CMK (cell line): ENCODE data around the gene DOC2A.
"Not testable (repeated sequence)": the region's sequence is repeated elsewhere in the genome, so short reads cannot be mapped to it uniquely, and the experiment has no call there.

Source experiments
- DNase-seq: peaks from one replicate; pipeline ENCODE4 v3.0.0-alpha.2; 2010; ENCODE audit warnings: low read depth

DOC2A gene

GRCh38 chr16:30010844-30011713 is at the start of gene DOC2A:
Gene DOC2A, minus strand, starts transcription at chr16:30011027. Its CDS starts 805 bp downstream, at chr16:30010222.
- no peak for DNase-seq

DNA sequence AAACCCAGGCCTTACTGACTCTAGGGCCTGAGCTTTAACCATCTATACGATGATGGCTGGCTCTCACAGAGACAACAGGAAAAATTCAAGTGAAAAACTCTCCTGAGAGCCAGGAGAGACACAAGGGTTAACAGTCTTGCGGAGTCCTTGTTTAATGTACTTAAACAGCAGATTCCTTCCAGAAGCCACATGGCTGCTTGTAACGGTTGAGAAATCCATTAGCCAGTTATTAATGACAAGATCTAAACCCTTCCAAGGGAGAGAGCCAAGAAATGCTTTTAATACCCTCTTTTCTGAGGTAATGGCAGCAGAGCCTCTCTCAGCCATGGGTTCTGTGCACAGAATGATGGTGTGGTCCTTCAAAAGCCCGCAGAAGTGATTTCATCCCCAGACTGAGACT is 49.5 kb upstream of the DOC2A start:
- DNase-seq, result no peak

DNA sequence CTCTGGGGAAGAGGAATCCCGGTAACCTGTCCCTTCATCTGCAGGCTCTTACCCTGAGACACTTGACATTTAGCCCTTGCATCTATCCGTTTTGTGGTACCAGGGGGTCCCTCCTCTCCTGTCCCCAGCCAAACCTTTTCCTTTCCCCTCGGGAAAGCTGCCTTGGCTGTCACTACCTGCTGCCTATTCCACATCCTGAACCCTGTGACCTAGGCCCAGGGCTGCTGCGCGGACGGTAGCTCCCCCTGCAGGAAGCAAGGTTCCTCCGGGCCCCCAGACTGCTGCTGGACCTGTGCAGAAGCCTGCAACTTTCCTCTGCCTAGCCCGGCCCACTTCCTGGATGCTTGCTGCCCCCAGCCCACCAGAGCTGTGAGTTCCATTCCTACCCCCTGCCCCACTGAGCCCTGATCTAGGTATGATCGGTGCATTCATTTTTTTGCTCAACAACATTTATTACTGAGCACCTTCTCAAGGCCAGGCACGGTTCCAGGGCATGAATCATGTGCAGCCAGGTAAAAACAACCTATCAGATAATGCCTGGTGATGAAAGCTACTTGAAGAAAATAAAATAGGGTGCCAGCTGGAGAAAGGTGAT is 44.2 kb upstream of the DOC2A start:
- no peak for DNase-seq

DNA sequence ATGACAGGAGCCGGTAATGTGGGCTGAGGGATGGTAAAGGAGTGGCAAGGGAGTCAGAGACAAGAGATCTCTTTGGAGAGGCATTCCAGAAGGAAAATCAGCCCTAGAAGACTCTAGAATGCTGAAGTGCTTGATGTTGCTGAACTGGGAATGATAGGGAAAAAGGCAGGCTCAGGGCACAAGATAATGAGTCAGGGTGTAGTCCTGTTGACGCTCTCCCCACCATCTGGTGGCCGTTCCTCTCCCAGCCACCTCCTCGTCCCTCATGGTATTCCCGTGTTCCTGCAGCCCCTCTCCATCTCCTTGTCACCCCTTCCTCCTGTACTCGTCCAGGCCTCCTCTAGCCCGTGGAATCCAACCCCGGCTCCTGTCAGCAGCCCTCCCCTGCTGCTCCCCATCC is 43.6 kb upstream of the DOC2A start:
- no peak for DNase-seq

- no peak for DNase-seq
Measured at GRCh38 chr16:30053376-30054015, 42.7 kb upstream of the DOC2A start.

DNA sequence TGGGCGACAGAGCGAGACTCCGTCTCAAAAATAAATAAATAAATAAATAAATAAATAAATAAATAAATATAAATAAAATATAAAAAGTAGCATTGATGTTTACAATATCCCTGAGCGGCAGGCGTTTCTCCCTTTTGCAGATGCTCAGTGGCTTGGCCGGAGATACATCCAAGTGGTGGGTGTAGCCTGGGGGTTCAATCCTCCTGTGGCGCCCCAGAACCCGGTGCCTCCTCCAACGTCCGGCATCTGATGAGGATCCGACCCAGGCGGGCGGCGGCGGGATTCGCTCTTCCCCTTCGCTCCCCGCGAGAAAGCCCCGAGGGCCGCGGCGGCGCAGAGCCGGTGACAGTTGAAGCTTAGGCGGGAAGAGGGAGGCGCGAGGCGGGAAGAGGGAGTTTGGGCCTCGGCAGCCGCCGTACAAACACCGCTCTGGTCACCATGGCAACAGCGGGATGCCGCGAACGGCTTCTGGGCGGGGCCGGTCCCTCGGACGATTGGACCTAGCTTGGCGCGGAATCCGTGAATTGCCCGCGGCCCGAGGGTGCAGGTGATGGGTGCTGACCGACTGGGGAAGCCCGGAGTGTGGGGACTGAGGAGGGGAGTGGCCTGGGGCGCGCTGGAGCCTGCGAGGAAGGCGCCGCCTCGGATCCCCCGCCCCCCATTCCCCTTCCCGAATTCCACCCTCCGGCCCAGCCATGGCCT is 42.0 kb upstream of the DOC2A start:
- peak; percentile 87 for DNase-seq

DNA sequence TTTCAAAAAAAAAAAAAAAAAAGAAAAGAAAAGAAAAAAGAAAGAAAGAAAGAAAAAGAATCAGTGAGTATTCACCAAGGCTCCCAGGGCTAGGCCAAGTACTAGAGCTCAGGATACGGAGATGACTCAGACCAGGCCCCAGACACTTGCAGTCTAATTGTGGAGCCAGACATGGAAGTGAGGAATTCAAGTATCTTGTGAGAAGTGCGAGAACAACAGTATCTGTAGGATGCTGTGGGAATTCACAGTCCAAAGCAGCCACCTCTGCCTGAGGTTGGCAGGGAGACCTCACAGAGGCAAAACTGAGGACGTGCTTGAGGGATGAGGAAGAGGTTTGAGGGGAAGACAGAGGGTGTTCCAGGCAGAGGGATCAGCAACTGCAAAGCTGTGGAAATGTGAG is 40.7 kb upstream of the DOC2A start:
- DNase-seq, result no peak

DNA sequence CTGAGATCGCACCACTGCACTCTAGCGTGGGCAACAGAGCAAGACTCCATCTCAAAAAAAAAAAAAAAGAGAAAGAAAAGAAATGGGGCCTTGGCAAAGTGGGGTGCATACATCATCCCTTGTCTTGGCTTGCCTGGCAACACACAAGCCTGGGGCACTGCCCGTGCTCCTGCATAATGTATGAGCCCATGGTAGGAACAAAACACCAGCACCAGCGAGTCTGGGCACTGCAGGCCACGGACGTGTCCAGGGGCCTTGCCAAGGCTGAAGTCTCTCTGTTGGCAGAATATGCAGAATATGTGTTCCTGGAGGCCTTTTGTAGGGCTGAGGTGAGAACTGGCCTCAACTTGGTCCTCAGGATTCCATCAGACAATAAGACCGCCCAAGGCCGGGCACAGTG is 39.0 kb upstream of the DOC2A start:
- no peak for DNase-seq

DNA sequence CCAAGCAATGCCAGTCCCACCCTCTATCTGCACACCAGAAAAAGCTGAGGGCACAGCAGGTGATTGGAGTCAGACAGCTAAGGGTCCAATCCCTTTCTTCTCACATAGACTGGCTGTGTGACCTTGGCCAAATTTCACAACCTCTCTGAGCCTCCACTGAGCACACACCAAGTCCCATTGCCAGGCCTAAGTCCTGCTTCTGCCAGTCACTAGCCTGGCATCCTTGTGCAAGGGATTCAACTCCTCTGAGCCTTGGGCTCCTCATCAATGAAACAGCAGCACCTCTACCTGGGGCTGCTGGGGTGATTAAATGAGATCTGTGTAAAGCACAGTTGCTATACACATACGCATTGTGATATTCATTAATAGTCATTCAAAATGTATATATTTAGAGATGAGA is 35.8 kb upstream of the DOC2A start:
- no peak for DNase-seq

DNA sequence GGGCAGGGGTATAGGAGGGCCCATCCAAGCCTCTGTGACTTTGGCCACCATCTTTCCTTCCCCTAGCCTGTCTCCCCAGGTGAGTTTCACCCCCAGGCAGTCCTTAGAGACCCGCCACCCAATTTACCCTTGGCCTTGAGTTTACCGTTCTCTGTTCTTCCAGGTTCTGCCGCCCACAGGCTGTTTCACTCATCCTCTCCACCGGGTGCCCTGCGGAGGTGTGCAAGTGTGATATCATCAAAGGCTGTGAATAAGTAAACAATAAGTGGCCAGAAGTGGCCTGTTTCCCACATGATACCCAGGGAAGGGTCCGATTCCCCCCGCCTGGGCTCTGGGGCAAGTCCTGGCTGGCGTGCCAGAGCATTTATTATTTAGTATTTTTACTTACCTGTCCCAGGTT is 35.4 kb upstream of the DOC2A start:
- DNase-seq, result no peak

GRCh38 chr16:30041841-30042240 is 31.0 kb upstream of the DOC2A start:
- no peak for DNase-seq

GRCh38 chr16:30040690-30041089 is 29.9 kb upstream of the DOC2A start:
- DNase-seq, result not testable (repeated sequence)

- no peak for DNase-seq
Measured at GRCh38 chr16:30040221-30040620, 29.4 kb upstream of the DOC2A start.

GRCh38 chr16:30033270-30033669 is 22.4 kb upstream of the DOC2A start:
- no peak for DNase-seq

GRCh38 chr16:30032083-30032819 is 21.4 kb upstream of the DOC2A start:
- DNase-seq, result no peak

DNA sequence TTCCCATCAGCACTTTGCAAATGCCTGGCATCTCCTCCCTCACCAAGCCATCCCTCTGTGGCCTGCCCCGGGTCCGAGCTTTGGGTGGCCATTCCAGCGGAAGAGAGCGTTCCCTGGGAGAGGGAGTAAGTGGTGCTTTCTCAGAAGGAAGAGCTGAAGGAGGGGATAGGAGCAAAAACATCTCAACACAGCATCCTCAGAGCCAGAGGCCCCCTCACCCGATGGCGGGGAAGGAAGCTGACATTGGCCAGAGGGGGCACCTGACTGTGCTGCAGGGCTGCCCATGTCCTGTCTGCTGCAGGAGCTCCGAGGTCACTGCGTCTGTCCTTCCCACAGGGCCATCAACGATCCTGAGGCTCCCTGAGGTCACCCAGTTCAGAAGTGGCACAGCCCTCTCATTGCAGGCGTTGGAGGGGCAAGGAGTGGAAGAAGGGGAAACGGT is 20.7 kb upstream of the DOC2A start:
- DNase-seq, result no peak

DNA sequence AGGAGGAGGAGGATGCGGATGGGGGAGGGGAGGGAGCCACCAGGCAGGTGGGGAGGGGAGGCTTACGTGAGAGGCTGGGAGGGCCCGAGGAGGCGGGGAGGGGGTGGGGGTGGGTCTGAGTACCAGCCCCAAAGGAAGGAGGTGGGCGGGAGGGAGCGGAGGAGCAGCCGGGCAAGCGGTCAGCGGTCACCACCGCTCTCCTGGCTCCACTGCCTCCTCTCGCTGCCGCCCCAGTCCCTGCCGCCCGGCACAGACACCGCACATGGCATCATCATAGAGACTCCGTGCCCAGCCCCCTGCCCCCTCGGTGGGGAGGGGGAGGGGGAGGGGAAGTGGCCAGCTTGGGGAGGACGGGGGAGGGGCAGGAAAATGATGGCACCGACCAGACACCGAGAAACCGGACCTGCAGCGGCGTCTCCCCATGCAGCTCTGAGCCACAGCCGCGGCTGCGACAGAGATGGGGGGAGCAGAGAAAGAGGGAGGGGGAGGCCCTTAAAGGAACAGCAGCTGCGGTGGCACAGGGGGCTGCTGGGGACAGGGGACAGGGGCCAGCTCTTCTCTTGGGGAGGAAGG is 20.1 kb upstream of the DOC2A start, which contains the start of gene TLCD3B:
TLCD3B (minus strand) TSS at position 431 of the 573 bp plus-strand sequence. CDS start 744 bp downstream, outside the sequence.
- no peak for DNase-seq

DNA sequence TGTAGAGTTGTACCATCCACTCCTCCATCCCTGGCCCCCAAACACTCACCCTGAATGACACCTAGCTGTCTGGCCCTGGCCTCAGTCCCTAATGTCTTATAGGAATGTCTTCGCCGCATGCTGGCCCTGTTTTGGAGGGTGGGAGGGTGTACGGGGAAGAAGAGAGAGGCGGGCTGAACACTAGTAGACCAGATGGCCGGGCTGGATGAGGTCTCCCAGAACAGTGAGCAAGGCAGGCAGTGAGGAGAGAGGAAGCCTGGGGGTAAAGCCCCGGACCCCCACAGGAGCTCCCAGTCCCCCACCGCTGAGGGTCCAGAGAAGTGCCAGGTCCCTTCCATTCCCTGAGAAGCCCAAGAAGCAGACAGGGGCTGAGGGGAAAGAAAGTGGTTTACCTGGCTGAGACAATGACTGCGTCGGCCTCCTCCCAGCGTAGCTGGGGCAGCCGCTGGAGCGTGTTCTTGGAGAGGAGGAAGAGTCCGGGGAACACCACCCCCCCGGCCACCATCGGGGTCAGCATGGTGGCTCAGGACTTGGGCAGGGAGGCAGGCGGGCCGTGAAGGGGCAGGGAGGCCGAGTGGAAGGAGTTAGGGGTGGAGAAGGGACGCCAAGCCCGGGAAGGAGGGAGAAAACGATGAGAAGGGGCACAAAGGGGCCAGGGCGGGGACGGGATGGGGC is 19.3 kb upstream of the DOC2A start:
- DNase-seq, result no peak

DNA sequence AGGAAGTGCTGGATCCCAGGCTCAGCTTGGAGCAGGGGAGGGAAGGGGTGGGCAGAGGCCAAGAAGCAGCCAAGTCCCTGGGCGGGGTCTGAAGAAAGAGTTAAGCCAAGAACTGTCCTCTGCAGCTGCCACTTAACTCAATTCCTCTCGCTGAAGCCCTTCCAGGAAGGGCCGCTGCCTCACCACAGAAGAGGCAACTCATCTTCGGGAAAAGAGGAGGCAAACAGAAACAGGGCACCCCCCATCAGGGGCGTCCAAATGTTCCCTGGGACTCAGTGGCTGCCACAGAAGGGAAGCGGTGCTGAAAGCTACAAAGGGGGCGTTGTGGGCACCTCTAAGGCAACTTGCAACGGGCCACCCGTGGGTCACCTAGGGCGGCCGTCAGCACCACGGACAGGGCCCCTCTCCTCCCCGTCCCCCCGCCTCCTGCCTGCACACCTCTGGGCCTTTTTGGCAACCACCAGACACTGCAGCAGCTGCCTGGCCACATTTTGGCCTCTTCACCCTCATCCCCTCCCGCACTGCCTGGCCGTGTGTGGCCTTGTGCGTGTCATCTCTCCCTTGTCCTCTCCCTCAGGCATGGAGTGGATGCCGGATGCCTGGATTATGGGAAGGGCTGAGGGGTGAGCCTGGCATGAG is 17.7 kb upstream of the DOC2A start:
- no peak for DNase-seq
